IMR-90 (cell line): ENCODE data around the gene PEX5L. TPM values are rescaled to one million over a fixed set of nuclear protein-coding genes. Genes with fewer than 3 reads are reported as not detected.

Experiments used
- ATAC-seq: fragments of 200-7000 bp; cut with Tn5 transposase; 2 replicates; pipeline ENCODE4 v1.9.1; 2020; ENCODE audit warnings: low read depth, mild to moderate bottlenecking, moderate library complexity
- BruUV-seq: library from RNA; stranded (reverse); fragments of 400-500 nt; replicated peaks from 2 replicates; lab custom pipeline; 2021; lab: Mats Ljungman, UMichigan
- CTCF ChIA-PET: fragments of 300-600 bp; formaldehyde crosslinking; extraction: SDS; loops from one replicate; lab custom pipeline; 2021; ENCODE audit warnings: antibody characterized with exemption; lab: Yijun Ruan, JAX
- POLR2A ChIA-PET: fragments of 300-600 bp; sonication (Branson Sonifier 250); formaldehyde crosslinking; loops from one replicate; lab custom pipeline; 2022; ENCODE audit warnings: antibody characterized with exemption; ENCODE audit not compliant: unreplicated experiment; lab: Charles Lee
- DNase-seq: peaks from one replicate; pipeline ENCODE4 v3.0.0; 2013
- H2AFZ ChIP-seq: replicated peaks from 2 replicates; pipeline ENCODE3; 2013; ENCODE audit warnings: low read length, mild to moderate bottlenecking; ENCODE audit not compliant: poor library complexity
- H2AK5ac ChIP-seq: 2 replicates; pipeline ENCODE4 v1.6.1; 2013; ENCODE audit warnings: low read depth, low read length, inconsistent platforms
- H2AK9ac ChIP-seq: replicated peaks from 2 replicates; pipeline ENCODE3; 2013; ENCODE audit warnings: mild to moderate bottlenecking, low read depth, low read length, moderate library complexity; ENCODE audit not compliant: poor library complexity
- H2BK120ac ChIP-seq: 2 replicates; pipeline ENCODE4 v1.6.1; 2013; ENCODE audit warnings: low read depth, low read length, inconsistent platforms
- H2BK15ac ChIP-seq: 3 replicates; pipeline ENCODE4 v1.6.1; 2013; ENCODE audit warnings: low read depth, low read length, inconsistent platforms
- H2BK20ac ChIP-seq: 2 replicates; pipeline ENCODE4 v1.6.1; 2013; ENCODE audit warnings: low read depth, mild to moderate bottlenecking, inconsistent platforms, low read length, moderate library complexity
- H2BK5ac ChIP-seq: 2 replicates; pipeline ENCODE4 v1.6.1; 2013; ENCODE audit warnings: mild to moderate bottlenecking, low read depth, low read length, inconsistent platforms; ENCODE audit not compliant: poor library complexity, severe bottlenecking
- H3K14ac ChIP-seq: replicated peaks from 2 replicates; pipeline ENCODE4 v1.6.1; 2013; ENCODE audit warnings: low read depth, low read length, inconsistent platforms
- H3K18ac ChIP-seq: 2 replicates; pipeline ENCODE4 v1.6.1; 2013; ENCODE audit warnings: low read depth, low read length, control low read depth
- H3K23ac ChIP-seq: 2 replicates; pipeline ENCODE4 v1.6.1; 2013; ENCODE audit warnings: low read depth, low read length, inconsistent platforms
- H3K27ac ChIP-seq: 2 replicates; pipeline ENCODE4 v1.5.1; 2013; ENCODE audit warnings: mild to moderate bottlenecking, control low read depth, low read length; ENCODE audit not compliant: insufficient read depth
- H3K27me3 ChIP-seq: 2 replicates; pipeline ENCODE4 v1.6.1; 2013; ENCODE audit warnings: low read length; ENCODE audit not compliant: control insufficient read depth, insufficient read depth
- H3K36me3 ChIP-seq: 2 replicates; pipeline ENCODE4 v1.6.1; 2013; ENCODE audit warnings: low read length, mixed read lengths; ENCODE audit not compliant: control insufficient read depth, insufficient read depth
- H3K4ac ChIP-seq: 2 replicates; pipeline ENCODE4 v1.6.1; 2013; ENCODE audit warnings: low read depth, low read length, inconsistent platforms
- H3K4me1 ChIP-seq: 2 replicates; pipeline ENCODE4 v1.6.1; 2013; ENCODE audit warnings: low read length, mixed read lengths; ENCODE audit not compliant: control insufficient read depth, insufficient read depth
- H3K4me2 ChIP-seq: 2 replicates; pipeline ENCODE4 v1.6.1; 2013; ENCODE audit warnings: low read depth, mild to moderate bottlenecking, control low read depth, low read length, moderate library complexity
- H3K4me3 ChIP-seq: 2 replicates; pipeline ENCODE4 v1.5.1; 2013; ENCODE audit warnings: low read depth, mild to moderate bottlenecking, control low read depth, low read length, moderate library complexity; ENCODE audit not compliant: insufficient read depth
- H3K56ac ChIP-seq: 2 replicates; pipeline ENCODE4 v1.6.1; 2013; ENCODE audit warnings: low read length, inconsistent platforms; ENCODE audit not compliant: insufficient read depth; ENCODE audit errors: extremely low read depth
- H3K79me1 ChIP-seq, 2 experiments: 2 replicates each; pipeline ENCODE4 v1.6.1; 2013; ENCODE audit warnings: low read length in 2 of 2, inconsistent platforms in 1 of 2, low read depth in 1 of 2
- H3K9ac ChIP-seq: 2 replicates; pipeline ENCODE4 v1.6.1; 2013; ENCODE audit warnings: low read depth, low read length, control low read depth
- H3K9me1 ChIP-seq: 2 replicates; pipeline ENCODE4 v1.6.1; 2013; ENCODE audit warnings: low read length, inconsistent platforms; ENCODE audit not compliant: insufficient read depth
- H3K9me3 ChIP-seq: 2 replicates; pipeline ENCODE4 v1.6.1; 2013; ENCODE audit warnings: low read length; ENCODE audit not compliant: control insufficient read depth, insufficient read depth
- H4K20me1 ChIP-seq: 2 replicates; pipeline ENCODE4 v1.6.1; 2013; ENCODE audit warnings: low read length, inconsistent platforms; ENCODE audit not compliant: insufficient read depth
- H4K5ac ChIP-seq: 2 replicates; pipeline ENCODE4 v1.6.1; 2013; ENCODE audit warnings: mild to moderate bottlenecking, low read depth, low read length, control low read depth
- H4K8ac ChIP-seq, 2 experiments: 2 replicates each; pipeline ENCODE4 v1.6.1; 2013; ENCODE audit warnings: low read depth in 2 of 2, low read length in 2 of 2, control low read depth in 1 of 2, inconsistent platforms in 1 of 2
- H4K91ac ChIP-seq: 2 replicates; pipeline ENCODE4 v1.6.1; 2013; ENCODE audit warnings: low read depth, low read length, inconsistent platforms; ENCODE audit not compliant: insufficient read depth
- BHLHE40 ChIP-seq: fragments of 150-350 bp; IDR thresholded peaks from 2 replicates; pipeline ENCODE4 v1.6.1; 2016; ENCODE audit warnings: mild to moderate bottlenecking, low read depth, low read length
- CEBPB ChIP-seq: IDR thresholded peaks from 2 replicates; pipeline ENCODE4 v1.6.1; 2012; ENCODE audit warnings: low read depth, low read length, improper control_type of control experiment
- CHD1 ChIP-seq: IDR thresholded peaks from 2 replicates; pipeline ENCODE4 v1.6.1; 2012; ENCODE audit warnings: low read depth, low read length, improper control_type of control experiment
- CTCF ChIP-seq: conservative IDR thresholded peaks from 2 replicates; pipeline ENCODE4 v1.5.1; 2012; ENCODE audit warnings: mild to moderate bottlenecking, low read depth, low read length, improper control_type of control experiment
- ELK1 ChIP-seq: fragments of 150-350 bp; IDR thresholded peaks from 2 replicates; pipeline ENCODE4 v1.6.1; 2016; ENCODE audit warnings: low read depth, mild to moderate bottlenecking, low read length, moderate library complexity, borderline replicate concordance
- MAZ ChIP-seq: IDR thresholded peaks from 2 replicates; pipeline ENCODE4 v1.6.1; 2012; ENCODE audit warnings: low read depth, mild to moderate bottlenecking, low read length, improper control_type of control experiment, moderate library complexity, borderline replicate concordance
- MXI1 ChIP-seq: IDR thresholded peaks from 2 replicates; pipeline ENCODE4 v1.6.1; 2012; ENCODE audit warnings: low read depth, mild to moderate bottlenecking, low read length, moderate library complexity, borderline replicate concordance
- NFE2L2 ChIP-seq: fragments of 150-350 bp; IDR thresholded peaks from 2 replicates; pipeline ENCODE4 v1.6.1; 2016; ENCODE audit warnings: low read depth, mild to moderate bottlenecking, low read length
- POLR2A ChIP-seq: IDR thresholded peaks from 2 replicates; pipeline ENCODE4 v1.6.1; 2012; ENCODE audit warnings: mild to moderate bottlenecking, low read depth, low read length
- SMC3 ChIP-seq: fragments of 150-350 bp; IDR thresholded peaks from 2 replicates; pipeline ENCODE4 v1.6.1; 2016; ENCODE audit warnings: low read depth, mild to moderate bottlenecking, antibody characterized with exemption, low read length, moderate library complexity
- USF2 ChIP-seq: fragments of 150-350 bp; IDR thresholded peaks from 2 replicates; pipeline ENCODE4 v1.6.1; 2017; ENCODE audit warnings: mild to moderate bottlenecking, antibody characterized with exemption, low read length, low read depth
- WGBS, 2 experiments: methylation state at CpG; one replicate each; pipeline versions ENCODE4 v1.1.5 to v1.1.7; 2013; ENCODE audit warnings: missing lambda C conversion rate in 2 of 2; ENCODE audit not compliant: insufficient read length in 1 of 2; ENCODE audit errors: extremely low coverage in 2 of 2; 5-methylcytosine and 5-hydroxymethylcytosine counted together
- dilution Hi-C: fragments of 300-500 bp; cut with HindIII; formaldehyde crosslinking; loops from one replicate; pipeline ENCODE4 v1.14.3; 2018; ENCODE audit warnings: low sequenced_read_pairs; ENCODE audit not compliant: unreplicated experiment
- in situ Hi-C: fragments of 300-500 bp; cut with MboI; formaldehyde crosslinking; loops from 3 replicates; pipeline ENCODE4 v1.14.3; 2019; ENCODE audit warnings: low sequenced_read_pairs, inconsistent platforms, mixed read lengths
- intact Hi-C: fragments of 100-400 bp; cut with micrococcal nuclease; formaldehyde crosslinking; loops from 2 replicates; pipeline ENCODE4 v1.10.0; 2022
- polyA plus RNA-seq, 3 experiments: library from polyadenylated mRNA; depleted of rRNA; stranded (reverse); fragments of >200 nt; gene quantifications; 2 replicates each; pipeline ENCODE4 v1.2.3, GENCODE V29; 2012; ENCODE audit warnings: low replicate concordance in 1 of 3
- total RNA-seq: library from RNA; depleted of rRNA; stranded (reverse); fragments of >200 nt; gene quantifications from 2 replicates; pipeline ENCODE4 v1.2.3, GENCODE V29; 2012

Gene PEX5L
- total and polyA plus RNA-seq, 2 of the 4 experiments (the other 2 are of a cell fraction): not detected

- Histone ChIP-seq H3K56ac (no peak overlapping the region), H2BK20ac (no peak overlapping the region), H3K4me2 (no peak overlapping the region), H3K9me1 (no peaks in the 10 kb centered on the region), H3K27me3 (no peaks in the 10 kb centered on the region; the same call in 1 of the 2 replicates), H2AK5ac (no peak overlapping the region), H3K79me1 (no peaks in the 10 kb centered on the region), H3K36me3 (no peaks in the 10 kb centered on the region), H4K91ac (no peak overlapping the region), H2BK5ac (no peak overlapping the region), H4K5ac (no peak overlapping the region), H2BK15ac (no peak overlapping the region), H4K20me1 (no peaks in the 10 kb centered on the region), H3K9ac (no peak overlapping the region), H3K4me1 (no peaks in the 10 kb centered on the region), H3K14ac (no peak overlapping the region), H3K23ac (no peak overlapping the region), H3K4me3 (no peak overlapping the region), H2AK9ac (no peak overlapping the region), H3K18ac (no peak overlapping the region), H2AFZ (no peak overlapping the region), H3K4ac (no peak overlapping the region), H3K9me3 (no peaks in the 10 kb centered on the region), H4K8ac (no peak overlapping the region), H3K27ac (no peak overlapping the region), H2BK120ac (no peak overlapping the region)
- DNase-seq: no peak
- no CpG with 5 or more reads among the region's 5 CpGs for WGBS, 2 experiments
- ChIA-PET POLR2A (no interaction called here), CTCF (no interaction called here)
- in situ Hi-C loops: no loop called here
- TF ChIP-seq CEBPB: no peak
- TF ChIP-seq ELK1: no peak
- TF ChIP-seq CHD1: no peak
- TF ChIP-seq CTCF: no peak
- no peak for TF ChIP-seq BHLHE40
- no peak for TF ChIP-seq NFE2L2
- TF ChIP-seq SMC3: no peak
- no peak for TF ChIP-seq MXI1
- no peak for TF ChIP-seq MAZ
- no peak for TF ChIP-seq USF2
- no peak for TF ChIP-seq POLR2A
- no peak for ATAC-seq
- BruUV-seq: no TSS peak
- intact Hi-C loops: no loop called here
- dilution Hi-C loops: no loop called here
Observed at GRCh38 chr3:179865861-179866505, 170.8 kb downstream of the PEX5L start.
